H4 (cell line): ENCODE measurements around the gene OR11L1. TPM values are rescaled to one million over a fixed set of nuclear protein-coding genes. Genes with fewer than 3 reads are reported as not detected.

Source experiments
- DNase-seq: peaks from one replicate; pipeline ENCODE4 v3.0.0-alpha.2; 2015; ENCODE audit warnings: low spot score
- total RNA-seq: library from RNA; depleted of rRNA; stranded (reverse); fragments of >200 nt; shearing (Covaris generic); gene quantifications from 2 replicates; pipeline ENCODE4 v1.2.3, GENCODE V29; 2014; rRNA removed

OR11L1 gene
- total RNA-seq, result not detected in 2 replicates

- DNase-seq, result no peak
Measured at GRCh38 chr1:247841796-247842195, at the start of gene OR11L1. Gene OR11L1 (minus strand): TSS chr1:247841896. CDS start chr1:247841896, 0 bp downstream.

- no peak for DNase-seq
Measured at GRCh38 chr1:247884797-247885413, 43.2 kb upstream of the OR11L1 start.

- no peak for DNase-seq
Measured at GRCh38 chr1:247883346-247883745, 41.6 kb upstream of the OR11L1 start.

GRCh38 chr1:247865416-247865815 lies 23.7 kb upstream of the OR11L1 start:
- no peak for DNase-seq

GRCh38 chr1:247864644-247865043 lies 22.9 kb upstream of the OR11L1 start:
- DNase-seq, result no peak

GRCh38 chr1:247862756-247863155 lies 21.1 kb upstream of the OR11L1 start:
- DNase-seq, result no peak

- DNase-seq, result no peak
Measured at GRCh38 chr1:247857985-247858619, 16.4 kb upstream of the OR11L1 start.

GRCh38 chr1:247857069-247857984 lies 15.6 kb upstream of the OR11L1 start, which contains the start of gene TRIM58:
Gene TRIM58 (plus strand): TSS chr1:247857187. CDS start chr1:247857247, 60 bp downstream.
- no peak for DNase-seq

GRCh38 chr1:247855911-247856310 lies 14.2 kb upstream of the OR11L1 start:
- no peak for DNase-seq

- no peak for DNase-seq
Measured at GRCh38 chr1:247854899-247855545, 13.3 kb upstream of the OR11L1 start.

- no peak for DNase-seq
Measured at GRCh38 chr1:247849616-247850015, 7.9 kb upstream of the OR11L1 start.

- no peak for DNase-seq
Measured at GRCh38 chr1:247848346-247848745, 6.7 kb upstream of the OR11L1 start.

GRCh38 chr1:247845693-247846017 lies 4.0 kb upstream of the OR11L1 start:
- DNase-seq, result no peak

- no peak for DNase-seq
Measured at GRCh38 chr1:247845011-247845692, 3.5 kb upstream of the OR11L1 start.

- DNase-seq, result no peak
Measured at GRCh38 chr1:247843411-247843810, 1.7 kb upstream of the OR11L1 start.

- no peak for DNase-seq
Measured at GRCh38 chr1:247840818-247841217, 878 bp downstream of the OR11L1 start.

- DNase-seq, result no peak
Measured at GRCh38 chr1:247833601-247834000, 8.1 kb downstream of the OR11L1 start.

- no peak for DNase-seq
Measured at GRCh38 chr1:247829656-247830055, 12.0 kb downstream of the OR11L1 start.

GRCh38 chr1:247825362-247825761 lies 16.3 kb downstream of the OR11L1 start:
- no peak for DNase-seq

GRCh38 chr1:247824023-247824422 lies 17.7 kb downstream of the OR11L1 start, which contains the start of gene OR14A16:
Gene OR14A16 (minus strand): TSS chr1:247824119. CDS start chr1:247815729, 8,390 bp downstream.
- no peak for DNase-seq

GRCh38 chr1:247822060-247822459 lies 19.6 kb downstream of the OR11L1 start:
- no peak for DNase-seq
